Fibroblast of mammary gland (primary cell): Measurements from ENCODE around the gene RECQL5.

Source experiments
- DNase-seq: peaks from one replicate; pipeline ENCODE4 v3.0.0-alpha.2; 2010; ENCODE audit warnings: low read depth
- H3K4me3 ChIP-seq: 2 replicates; pipeline ENCODE4 v1.5.1; 2011; ENCODE audit warnings: low read depth, mild to moderate bottlenecking, low read length, moderate library complexity; ENCODE audit not compliant: control insufficient read depth
- TF ChIP-seq, protein P1 (sequence below): conservative IDR thresholded peaks from 2 replicates; pipeline ENCODE4 v1.5.1; 2011; ENCODE audit warnings: low read depth, low read length, inconsistent platforms; ENCODE audit not compliant: control insufficient read depth, insufficient read depth

Gene RECQL5

DNA sequence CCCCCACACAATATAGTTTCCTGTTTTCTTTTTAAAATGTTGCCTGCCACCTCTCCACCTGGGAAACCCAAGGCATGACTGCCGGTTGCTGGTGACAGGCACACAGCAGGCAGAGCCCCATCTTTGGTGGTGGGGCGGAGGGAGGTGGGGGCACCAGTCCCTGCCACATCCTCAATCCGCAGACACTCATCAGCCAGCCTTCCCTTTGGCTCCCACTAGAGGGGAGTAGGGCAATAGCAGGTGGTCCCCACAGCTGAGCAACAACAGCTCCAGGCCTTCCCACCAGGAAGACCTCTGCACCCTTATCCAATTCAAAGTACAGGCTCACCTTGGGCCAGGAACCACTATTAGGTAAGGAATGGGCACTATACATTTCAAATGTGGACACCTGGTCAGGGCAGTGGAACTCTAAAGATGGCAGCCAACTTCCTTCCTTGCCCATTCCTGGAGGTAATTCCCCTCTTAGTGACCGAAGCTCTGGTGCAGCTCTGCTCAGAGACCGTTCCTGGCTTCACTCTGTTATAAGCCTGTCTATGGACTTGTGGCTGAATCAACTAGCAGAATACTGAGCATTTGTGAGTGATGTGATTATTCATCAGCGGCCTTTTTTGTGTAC is 13.9 kb downstream of the RECQL5 start:
- no peak overlapping the region for H3K4me3 ChIP-seq
- peak; percentile 30 for DNase-seq
- TF ChIP-seq, protein P1, sequence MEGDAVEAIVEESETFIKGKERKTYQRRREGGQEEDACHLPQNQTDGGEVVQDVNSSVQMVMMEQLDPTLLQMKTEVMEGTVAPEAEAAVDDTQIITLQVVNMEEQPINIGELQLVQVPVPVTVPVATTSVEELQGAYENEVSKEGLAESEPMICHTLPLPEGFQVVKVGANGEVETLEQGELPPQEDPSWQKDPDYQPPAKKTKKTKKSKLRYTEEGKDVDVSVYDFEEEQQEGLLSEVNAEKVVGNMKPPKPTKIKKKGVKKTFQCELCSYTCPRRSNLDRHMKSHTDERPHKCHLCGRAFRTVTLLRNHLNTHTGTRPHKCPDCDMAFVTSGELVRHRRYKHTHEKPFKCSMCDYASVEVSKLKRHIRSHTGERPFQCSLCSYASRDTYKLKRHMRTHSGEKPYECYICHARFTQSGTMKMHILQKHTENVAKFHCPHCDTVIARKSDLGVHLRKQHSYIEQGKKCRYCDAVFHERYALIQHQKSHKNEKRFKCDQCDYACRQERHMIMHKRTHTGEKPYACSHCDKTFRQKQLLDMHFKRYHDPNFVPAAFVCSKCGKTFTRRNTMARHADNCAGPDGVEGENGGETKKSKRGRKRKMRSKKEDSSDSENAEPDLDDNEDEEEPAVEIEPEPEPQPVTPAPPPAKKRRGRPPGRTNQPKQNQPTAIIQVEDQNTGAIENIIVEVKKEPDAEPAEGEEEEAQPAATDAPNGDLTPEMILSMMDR, result peak; percentile 82

DNA sequence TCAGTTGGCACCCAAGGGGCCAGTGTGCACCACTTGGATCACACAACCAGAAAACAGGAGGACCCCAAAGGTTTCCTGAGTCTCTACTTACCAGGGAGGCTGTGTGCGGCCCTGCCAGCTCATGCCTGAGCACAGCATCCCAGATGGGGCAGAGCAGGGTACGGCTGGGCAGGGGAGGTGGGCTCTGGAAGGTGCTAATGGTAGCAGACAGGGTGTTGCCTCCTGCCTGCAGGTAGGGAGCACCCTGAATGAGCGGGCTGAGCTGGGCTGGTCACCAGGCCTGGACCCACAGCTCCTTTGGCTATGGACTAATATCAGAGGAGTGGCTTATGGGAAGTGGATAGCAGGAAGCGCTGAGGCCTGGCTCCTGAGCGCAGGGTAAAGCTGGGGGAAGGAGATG is 14.6 kb downstream of the RECQL5 start:
- TF ChIP-seq, protein P1, result no peak
- H3K4me3 ChIP-seq, result no peak overlapping the region

DNA sequence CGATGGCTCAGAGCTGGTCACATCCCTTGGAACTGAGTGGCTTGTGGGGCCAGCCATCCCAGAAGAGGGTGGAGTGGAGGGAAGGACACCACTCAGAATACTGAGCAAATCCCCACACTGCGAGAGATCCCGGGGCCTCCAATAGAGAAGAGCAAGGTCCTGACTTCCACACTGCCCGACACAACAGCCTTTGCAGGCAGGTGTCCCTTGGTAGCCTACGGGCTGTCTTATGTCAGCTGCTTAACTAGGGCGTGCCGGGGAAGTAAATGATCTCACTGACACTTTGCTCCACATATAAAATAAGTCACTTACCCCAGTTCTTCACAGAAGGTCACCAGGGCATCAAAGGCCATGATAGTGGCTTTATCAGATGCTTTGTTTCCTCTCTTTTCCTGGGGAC is 16.1 kb downstream of the RECQL5 start:
- no peak for DNase-seq
- TF ChIP-seq, protein P1, result no peak
- H3K4me3 ChIP-seq, result no peak overlapping the region

More for the DNA sequence above, 14.6 kb downstream of the RECQL5 start:
- DNase-seq, result no peak

DNA sequence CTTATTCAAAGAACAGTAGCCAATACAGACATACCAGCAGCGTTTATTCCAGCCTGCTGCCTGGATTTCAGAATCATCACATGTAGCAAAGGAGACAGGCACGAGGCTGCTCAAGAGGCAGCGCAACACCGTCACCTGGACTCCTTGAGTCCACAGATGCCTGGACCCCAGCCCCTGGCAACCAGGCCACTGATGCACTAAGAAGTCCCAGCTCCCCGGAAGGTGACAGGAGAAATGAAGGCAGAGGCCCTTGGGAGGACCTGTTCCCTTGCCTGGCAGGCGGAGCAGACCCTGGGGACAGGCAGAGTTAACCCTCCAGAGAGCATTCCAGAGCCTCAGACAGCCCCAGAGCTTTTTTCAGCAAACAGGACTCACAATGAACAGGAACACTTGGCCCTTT is 17.3 kb downstream of the RECQL5 start:
- H3K4me3 ChIP-seq, result no peak overlapping the region
- DNase-seq, result no peak
- TF ChIP-seq, protein P1, result no peak

DNA sequence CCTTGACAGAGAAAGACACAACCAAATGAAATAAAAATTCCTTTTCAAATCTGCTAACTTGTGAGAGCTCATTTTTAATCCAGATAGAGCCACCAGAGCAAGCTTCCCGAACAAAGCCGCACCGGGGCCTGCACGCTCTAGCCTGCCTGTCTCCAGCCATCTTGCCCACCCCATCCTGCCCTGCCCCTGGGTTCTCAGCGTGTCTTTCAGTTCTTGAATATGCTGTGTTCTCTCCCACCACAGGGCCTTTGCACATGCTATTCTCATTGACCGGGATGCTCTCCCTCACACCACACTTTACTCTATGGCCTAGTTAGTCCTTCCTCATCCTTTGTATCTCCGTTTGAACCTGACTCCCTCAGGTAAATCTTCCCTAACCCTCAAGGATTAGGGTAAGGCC is 19.0 kb downstream of the RECQL5 start:
- TF ChIP-seq, protein P1, result no peak
- DNase-seq, result no peak
- H3K4me3 ChIP-seq, result no peak overlapping the region

DNA sequence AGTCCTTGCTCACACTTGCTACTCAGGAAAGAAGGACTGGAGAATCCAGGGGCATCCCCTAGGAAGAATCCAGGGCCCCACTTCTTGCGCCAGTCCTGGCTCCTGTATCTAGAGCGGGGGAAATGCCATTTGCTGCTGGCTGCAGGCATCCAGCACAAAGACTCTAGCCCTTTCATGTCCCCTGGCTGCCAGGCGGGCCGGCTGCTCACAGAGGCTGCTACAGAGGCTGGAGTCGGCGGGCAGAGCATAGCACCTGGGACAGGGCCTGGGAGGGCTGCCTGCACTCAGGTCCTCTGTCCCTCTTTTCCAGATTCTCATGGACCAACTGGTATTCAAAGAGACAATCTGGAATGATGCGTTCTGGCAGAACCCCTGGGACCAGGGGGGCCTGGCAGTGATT is 19.9 kb downstream of the RECQL5 start:
- no peak overlapping the region for H3K4me3 ChIP-seq
- no peak for DNase-seq
- TF ChIP-seq, protein P1, result no peak

DNA sequence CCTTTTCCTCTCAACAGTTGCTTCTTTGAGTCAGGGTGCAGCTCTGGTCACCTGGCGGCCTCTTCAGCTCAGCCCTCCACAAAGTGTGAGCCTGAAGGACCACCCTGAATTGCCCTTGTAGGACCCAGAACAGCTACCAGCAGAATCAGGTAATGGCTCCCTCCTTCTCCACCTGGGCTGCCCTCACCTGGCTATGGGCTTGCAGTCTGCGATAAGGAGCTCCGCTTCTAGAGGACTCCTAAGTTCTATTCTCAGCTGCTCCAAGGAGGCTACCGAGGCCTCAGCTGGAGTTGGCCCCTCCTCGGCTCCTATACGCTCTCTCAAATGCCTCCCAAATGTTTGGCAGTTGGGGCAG is 20.3 kb downstream of the RECQL5 start:
- no peak overlapping the region for H3K4me3 ChIP-seq

More for the DNA sequence above, 20.3 kb downstream of the RECQL5 start:
- no peak for DNase-seq
- TF ChIP-seq, protein P1, result no peak
